ENCODE results near the gene UGT1A4. TPM values are rescaled to one million over a fixed set of nuclear protein-coding genes. Genes with fewer than 3 reads are reported as not detected.

Gene UGT1A4
- polyA plus RNA-seq, 3 donors = not detected

- H3K36me3 ChIP-seq (replicated peaks in 1 of 2; ENCODE audit: control insufficient read depth in 1 of 2, insufficient read depth in 2 of 2, low read length in 2 of 2) = no peaks in the 10 kb centered on the region
- Mint-ChIP-seq H3K36me3 (no peaks in the 10 kb centered on the region), H3K9me3 (peaks cover 0 to 11% (median 4%) of the 10 kb centered on the region in 7 donors), H3K4me1 (no peaks in the 10 kb centered on the region), H3K27ac (no peak overlapping the region), H3K4me3 (no peak overlapping the region), H3K27me3 (ENCODE audit: low read depth in 3 of 3) (peaks cover 0 to 2% (median 0%) of the 10 kb centered on the region in 3 donors)
- TF ChIP-seq, protein P1, sequence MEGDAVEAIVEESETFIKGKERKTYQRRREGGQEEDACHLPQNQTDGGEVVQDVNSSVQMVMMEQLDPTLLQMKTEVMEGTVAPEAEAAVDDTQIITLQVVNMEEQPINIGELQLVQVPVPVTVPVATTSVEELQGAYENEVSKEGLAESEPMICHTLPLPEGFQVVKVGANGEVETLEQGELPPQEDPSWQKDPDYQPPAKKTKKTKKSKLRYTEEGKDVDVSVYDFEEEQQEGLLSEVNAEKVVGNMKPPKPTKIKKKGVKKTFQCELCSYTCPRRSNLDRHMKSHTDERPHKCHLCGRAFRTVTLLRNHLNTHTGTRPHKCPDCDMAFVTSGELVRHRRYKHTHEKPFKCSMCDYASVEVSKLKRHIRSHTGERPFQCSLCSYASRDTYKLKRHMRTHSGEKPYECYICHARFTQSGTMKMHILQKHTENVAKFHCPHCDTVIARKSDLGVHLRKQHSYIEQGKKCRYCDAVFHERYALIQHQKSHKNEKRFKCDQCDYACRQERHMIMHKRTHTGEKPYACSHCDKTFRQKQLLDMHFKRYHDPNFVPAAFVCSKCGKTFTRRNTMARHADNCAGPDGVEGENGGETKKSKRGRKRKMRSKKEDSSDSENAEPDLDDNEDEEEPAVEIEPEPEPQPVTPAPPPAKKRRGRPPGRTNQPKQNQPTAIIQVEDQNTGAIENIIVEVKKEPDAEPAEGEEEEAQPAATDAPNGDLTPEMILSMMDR (IDR thresholded peaks at IDR 0.05) = no peak
- intact Hi-C loops (cut with micrococcal nuclease) = no loop called here
- no peaks in the 10 kb centered on the region for H3K79me2 ChIP-seq (ENCODE audit: insufficient read depth, low read length)
- H3K4me1 ChIP-seq (ENCODE audit: control insufficient read depth in 1 of 2, insufficient read depth in 2 of 2, low read length in 2 of 2) = no peaks in the 10 kb centered on the region
- no peaks in the 10 kb centered on the region for H4K20me1 ChIP-seq (ENCODE audit: insufficient read depth, low read length)
- no peak overlapping the region for H3K4me2 ChIP-seq (replicated peaks; ENCODE audit: extremely low read depth, low read length, poor library complexity, severe bottlenecking)
- H3K9ac ChIP-seq (ENCODE audit: insufficient read depth, low read length, poor library complexity, severe bottlenecking) = no peak overlapping the region
- 100% methylated on average over 1 of the region's 2 CpGs for WGBS (ENCODE audit: insufficient coverage)
- H2AFZ ChIP-seq (ENCODE audit: insufficient read depth, low read depth, low read length, poor library complexity, severe bottlenecking) = no peak overlapping the region
- peaks cover 0 to 4% of the 10 kb centered on the region in 2 donors for H3K9me3 ChIP-seq (replicated peaks in 1 of 2; ENCODE audit: control insufficient read depth in 1 of 2, insufficient read depth in 1 of 2, low read length in 2 of 2)
- H3K4me3 ChIP-seq (replicated peaks in 1 of 3; ENCODE audit: low read depth in 2 of 3, low read length in 3 of 3) = no peak overlapping the region
- no peak for DNase-seq
- no peaks in the 10 kb centered on the region for H3K27me3 ChIP-seq (ENCODE audit: control insufficient read depth in 2 of 2, insufficient read depth in 2 of 2, low read length in 2 of 2)
- no peak overlapping the region for H3K27ac ChIP-seq (ENCODE audit: low read depth in 1 of 2, low read length in 2 of 2)
Observed at GRCh38 chr2:233758849-233759248, 40.3 kb downstream of the UGT1A4 start.

- DNase-seq = no peak
- Histone ChIP-seq H3K27me3 (ENCODE audit: control insufficient read depth in 2 of 2, insufficient read depth in 2 of 2, low read length in 2 of 2) (no peaks in the 10 kb centered on the region), H3K79me2 (ENCODE audit: insufficient read depth, low read length) (no peaks in the 10 kb centered on the region), H3K36me3 (replicated peaks in 1 of 2; ENCODE audit: control insufficient read depth in 1 of 2, insufficient read depth in 2 of 2, low read length in 2 of 2) (no peaks in the 10 kb centered on the region), H3K27ac (ENCODE audit: low read depth in 1 of 2, low read length in 2 of 2) (no peak within 1 kb of the TSS), H3K9me3 (replicated peaks in 1 of 2; ENCODE audit: control insufficient read depth in 1 of 2, insufficient read depth in 1 of 2, low read length in 2 of 2) (peaks cover 0 to 2% of the 10 kb centered on the region in 2 donors), H3K4me1 (ENCODE audit: control insufficient read depth in 1 of 2, insufficient read depth in 2 of 2, low read length in 2 of 2) (no peaks in the 10 kb centered on the region), H3K4me2 (replicated peaks; ENCODE audit: extremely low read depth, low read length, poor library complexity, severe bottlenecking) (no peak within 1 kb of the TSS), H4K20me1 (ENCODE audit: insufficient read depth, low read length) (no peaks in the 10 kb centered on the region), H3K9ac (ENCODE audit: insufficient read depth, low read length, poor library complexity, severe bottlenecking) (no peak within 1 kb of the TSS), H3K4me3 (replicated peaks in 1 of 3; ENCODE audit: low read depth in 2 of 3, low read length in 3 of 3) (no peak within 1 kb of the TSS), H2AFZ (ENCODE audit: insufficient read depth, low read depth, low read length, poor library complexity, severe bottlenecking) (no peak within 1 kb of the TSS)
- WGBS (ENCODE audit: insufficient coverage) = 83% methylated on average over 3 of the region's 6 CpGs
- Mint-ChIP-seq H3K36me3 (no peaks in the 10 kb centered on the region), H3K4me1 (no peaks in the 10 kb centered on the region), H3K4me3 (no peak within 1 kb of the TSS), H3K27ac (no peak within 1 kb of the TSS), H3K27me3 (ENCODE audit: low read depth in 3 of 3) (peaks cover 0 to 2% (median 2%) of the 10 kb centered on the region in 3 donors), H3K9me3 (peaks cover 0 to 7% (median 1%) of the 10 kb centered on the region in 7 donors)
- TF ChIP-seq, protein P1 (IDR thresholded peaks at IDR 0.05) = no peak
- intact Hi-C loops (cut with micrococcal nuclease) = no loop called here
Observed at GRCh38 chr2:233760043-233760442, 41.5 kb downstream of the UGT1A4 start, which contains the start of gene UGT1A1. TSS of gene UGT1A1 (plus strand) at chr2:233760270. CDS start at chr2:233760288, 18 bp downstream.

Measured in CD14-positive monocyte (primary cell).